SU-DHL-6 (cell line): Measurements from ENCODE around the gene RBMS1.

Source experiments
- H2AFZ ChIP-seq: fragments of 200-600 bp; sonication (generic); 2 replicates; pipeline ENCODE4 v1.6.1; 2014; ENCODE audit warnings: low read depth, mild to moderate bottlenecking, moderate library complexity, mixed read lengths, antibody characterized with exemption, low read length; ENCODE audit not compliant: severe bottlenecking
- H3F3A ChIP-seq: fragments of 200-600 bp; shearing (Covaris generic); 2 replicates; pipeline ENCODE4 v1.6.0; 2016; ENCODE audit warnings: antibody characterized with exemption, mild to moderate bottlenecking; ENCODE audit not compliant: insufficient read depth
- H3K27ac ChIP-seq: fragments of 200-600 bp; sonication (generic); 2 replicates; pipeline ENCODE4 v1.5.1; 2016; ENCODE audit warnings: low read depth, mild to moderate bottlenecking, low read length, moderate library complexity, mixed read lengths
- H3K27me3 ChIP-seq: fragments of 200-600 bp; sonication (generic), shearing (Covaris generic); 2 replicates; pipeline ENCODE4 v1.6.0; 2014; ENCODE audit warnings: mild to moderate bottlenecking, low read length
- H3K36me3 ChIP-seq: fragments of 200-600 bp; sonication (generic); 2 replicates; pipeline ENCODE4 v1.6.1; 2014; ENCODE audit warnings: mild to moderate bottlenecking, low read length, mixed read lengths
- H3K4me2 ChIP-seq: fragments of 300-600, 200-600 bp; shearing (Covaris generic), sonication (generic); 2 replicates; pipeline ENCODE4 v1.6.0; 2014; ENCODE audit warnings: low read length, low read depth, mild to moderate bottlenecking; ENCODE audit not compliant: poor library complexity, severe bottlenecking
- H3K4me3 ChIP-seq: fragments of 200-600 bp; sonication (generic); 2 replicates; pipeline ENCODE4 v1.5.1; 2014; ENCODE audit warnings: antibody characterized with exemption, low read length, mild to moderate bottlenecking, mixed read lengths; ENCODE audit not compliant: insufficient read depth, poor library complexity, severe bottlenecking
- H3K79me2 ChIP-seq: fragments of 200-600 bp; sonication (generic); 2 replicates; pipeline ENCODE4 v1.6.1; 2014; ENCODE audit warnings: mild to moderate bottlenecking, low read length, moderate library complexity; ENCODE audit not compliant: insufficient read depth
- H3K9ac ChIP-seq: fragments of 200-600 bp; sonication (generic); 2 replicates; pipeline ENCODE4 v1.7.0; 2014; ENCODE audit warnings: mild to moderate bottlenecking, low read length
- H3K9me2 ChIP-seq: fragments of 200-600 bp; sonication (generic); replicated peaks from 2 replicates; pipeline ENCODE4 v1.6.1; 2014; ENCODE audit warnings: low read length; ENCODE audit not compliant: insufficient read depth
- H3K9me3 ChIP-seq: fragments of 200-600 bp; sonication (generic); 2 replicates; pipeline ENCODE4 v1.6.1; 2014; ENCODE audit warnings: low read length, mixed read lengths; ENCODE audit not compliant: insufficient read depth
- H4K20me1 ChIP-seq: fragments of 200-600 bp; sonication (generic); 2 replicates; pipeline ENCODE4 v1.6.1; 2014; ENCODE audit warnings: low read depth, mild to moderate bottlenecking, antibody characterized with exemption, low read length, moderate library complexity, mixed read lengths
- CTCF ChIP-seq: fragments of 200-600 bp; sonication (generic); IDR thresholded peaks from one replicate; pipeline ENCODE4 v1.5.1; 2017; ENCODE audit warnings: antibody characterized with exemption, mild to moderate bottlenecking, low read length, moderate library complexity; ENCODE audit not compliant: insufficient read depth, poor library complexity, severe bottlenecking
- EZH2phosphoT487 ChIP-seq: fragments of 200-600 bp; sonication (generic), shearing (Covaris generic); conservative IDR thresholded peaks from 2 replicates; pipeline ENCODE4 v1.6.1; 2018; ENCODE audit warnings: mild to moderate bottlenecking, antibody characterized with exemption, low read length, moderate library complexity, mixed read lengths

Gene RBMS1

GRCh38 chr2:160437273-160437672 lies 56.3 kb downstream of the RBMS1 start:
- H3K9ac ChIP-seq, result no peak overlapping the region
- H3K27me3 ChIP-seq, result no peaks in the 10 kb centered on the region
- TF ChIP-seq EZH2phosphoT487 (no peak), CTCF (no peak)
- H4K20me1 ChIP-seq, result no peaks in the 10 kb centered on the region
- no peak overlapping the region for H3K4me3 ChIP-seq
- H3K4me2 ChIP-seq, result no peak overlapping the region
- no peaks in the 10 kb centered on the region for H3K79me2 ChIP-seq
- no peaks in the 10 kb centered on the region for H3K9me3 ChIP-seq
- H3K9me2 ChIP-seq, result no peaks in the 10 kb centered on the region
- no peak overlapping the region for H3K27ac ChIP-seq
- H3F3A ChIP-seq, result no peaks in the 10 kb centered on the region
- H3K36me3 ChIP-seq, result no peaks in the 10 kb centered on the region
- no peak overlapping the region for H2AFZ ChIP-seq

DNA sequence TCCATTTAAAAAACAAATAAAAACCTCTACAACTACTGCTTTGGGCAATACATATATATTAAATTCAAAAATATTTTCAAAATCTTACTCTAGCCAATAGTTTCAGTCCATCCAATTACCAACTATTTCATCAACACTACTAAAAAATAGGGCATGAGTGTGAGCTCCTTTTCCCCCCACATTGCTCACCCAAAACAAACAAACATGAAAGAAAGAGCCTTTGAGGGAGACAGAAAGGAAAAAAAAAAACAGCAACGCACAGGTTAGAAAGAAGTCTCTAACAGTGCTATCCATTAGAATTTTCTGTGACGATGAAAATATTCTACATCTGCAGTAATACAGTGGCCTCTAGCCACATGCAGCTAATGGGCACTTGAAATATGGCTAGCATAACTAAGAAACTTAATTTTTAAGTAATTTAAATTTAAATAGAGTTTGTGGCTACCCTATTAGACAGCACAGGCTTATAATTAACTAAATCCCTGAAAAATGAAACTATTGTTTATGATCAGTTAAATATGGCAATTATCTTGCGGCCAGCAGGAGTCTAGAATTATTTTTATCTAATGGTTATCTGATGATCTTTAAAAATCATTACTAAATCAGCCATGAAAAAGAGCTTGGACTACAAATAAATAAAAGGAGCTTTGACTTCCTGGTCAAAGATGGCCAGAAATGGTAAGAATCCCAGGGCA lies 59.2 kb downstream of the RBMS1 start:
- Histone ChIP-seq H3K4me2 (no peak overlapping the region), H2AFZ (no peak overlapping the region), H3F3A (no peaks in the 10 kb centered on the region), H3K36me3 (no peaks in the 10 kb centered on the region; the same call in 1 of the 2 replicates), H3K79me2 (no peaks in the 10 kb centered on the region), H3K27me3 (no peaks in the 10 kb centered on the region), H3K27ac (no peak overlapping the region), H3K4me3 (no peak overlapping the region), H3K9me2 (no peaks in the 10 kb centered on the region), H3K9ac (no peak overlapping the region), H3K9me3 (0 out of 2 replicates have a peak, but pooled peaks cover 6% of the 10 kb centered on the region), H4K20me1 (no peaks in the 10 kb centered on the region)
- TF ChIP-seq CTCF, result no peak
- no peak for TF ChIP-seq EZH2phosphoT487

DNA sequence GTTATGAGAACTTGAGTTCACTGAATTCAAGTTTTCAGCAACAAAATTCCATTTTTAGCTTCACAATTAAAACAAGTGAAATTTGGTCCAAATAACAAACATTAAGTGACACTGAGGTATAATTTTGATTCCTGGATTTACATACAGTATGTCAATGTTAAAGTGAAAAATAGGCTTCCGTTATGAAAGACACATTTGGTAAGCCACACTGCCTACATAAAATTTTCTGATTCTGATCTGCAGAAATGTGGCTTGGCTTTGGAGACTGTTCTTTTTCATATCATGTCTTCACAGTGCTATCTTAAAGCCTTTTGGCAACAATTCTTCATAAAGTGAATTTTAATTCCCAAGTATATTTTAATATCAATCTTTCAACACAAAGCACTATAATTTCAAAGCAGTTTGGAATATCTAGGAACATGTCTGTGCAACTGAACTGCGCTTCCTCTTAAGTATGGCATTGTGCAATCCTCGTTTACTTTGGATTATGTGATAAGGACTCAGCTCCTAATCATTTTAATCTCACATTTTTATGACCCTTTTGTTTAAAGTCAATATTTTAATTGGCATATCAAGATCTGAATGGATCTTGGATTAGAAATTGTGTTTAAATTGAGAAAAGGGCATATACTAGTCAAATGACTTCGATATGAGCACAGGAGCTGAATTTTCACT lies 60.0 kb downstream of the RBMS1 start:
- Histone ChIP-seq H3K4me2 (no peak overlapping the region), H3K27me3 (no peaks in the 10 kb centered on the region), H4K20me1 (no peaks in the 10 kb centered on the region), H3K36me3 (no peaks in the 10 kb centered on the region; the same call in 1 of the 2 replicates), H3K9ac (no peak overlapping the region), H3K27ac (no peak overlapping the region), H3K4me3 (no peak overlapping the region), H3K9me2 (no peaks in the 10 kb centered on the region), H2AFZ (no peak overlapping the region), H3K79me2 (no peaks in the 10 kb centered on the region), H3F3A (peaks cover 3% of the 10 kb centered on the region; the same call in 1 of the 2 replicates), H3K9me3 (0 out of 2 replicates have a peak, but pooled peaks cover 6% of the 10 kb centered on the region)
- TF ChIP-seq EZH2phosphoT487, result no peak
- TF ChIP-seq CTCF, result no peak
